Fibroblast of lung (primary cell): ENCODE data around the gene ABR.

Source experiments
- EZH2 ChIP-seq: IDR thresholded peaks from 2 replicates; pipeline ENCODE4 v1.5.1; 2012; ENCODE audit warnings: low read length, control low read depth, mild to moderate bottlenecking; ENCODE audit errors: missing control alignments
- TF ChIP-seq, protein P1 (sequence below), 2 donors: IDR thresholded peaks in 1 of 2; conservative IDR thresholded peaks in 1 of 2; 1 replicate in 1 of 2; 2 replicates in 1 of 2; pipeline ENCODE4 v1.5.1; 2011 to 2012; ENCODE audit warnings: low read length in 2 of 2, control low read depth in 1 of 2, inconsistent platforms in 1 of 2, low read depth in 1 of 2, mild to moderate bottlenecking in 1 of 2

DNA sequence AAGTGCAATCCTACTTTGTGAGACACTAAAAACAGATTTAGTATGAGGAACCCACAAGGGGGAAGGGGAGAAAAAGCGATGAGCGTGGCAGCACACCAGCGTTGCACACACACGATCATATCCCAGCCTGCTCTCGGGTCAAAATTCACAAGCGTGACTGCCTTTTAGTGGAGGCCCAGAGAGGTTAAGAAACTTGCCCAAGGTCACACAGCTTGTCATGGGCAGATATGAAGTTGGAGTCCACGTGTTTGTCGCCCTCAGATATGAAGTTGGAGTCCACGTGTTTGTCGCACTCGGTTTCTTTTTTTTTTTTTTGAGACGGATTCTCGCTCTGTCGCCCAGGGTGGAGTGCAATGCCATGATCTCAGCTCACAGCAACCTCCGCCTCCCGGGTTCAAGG lies 124.5 kb downstream of the ABR start:
- TF ChIP-seq, protein P1, sequence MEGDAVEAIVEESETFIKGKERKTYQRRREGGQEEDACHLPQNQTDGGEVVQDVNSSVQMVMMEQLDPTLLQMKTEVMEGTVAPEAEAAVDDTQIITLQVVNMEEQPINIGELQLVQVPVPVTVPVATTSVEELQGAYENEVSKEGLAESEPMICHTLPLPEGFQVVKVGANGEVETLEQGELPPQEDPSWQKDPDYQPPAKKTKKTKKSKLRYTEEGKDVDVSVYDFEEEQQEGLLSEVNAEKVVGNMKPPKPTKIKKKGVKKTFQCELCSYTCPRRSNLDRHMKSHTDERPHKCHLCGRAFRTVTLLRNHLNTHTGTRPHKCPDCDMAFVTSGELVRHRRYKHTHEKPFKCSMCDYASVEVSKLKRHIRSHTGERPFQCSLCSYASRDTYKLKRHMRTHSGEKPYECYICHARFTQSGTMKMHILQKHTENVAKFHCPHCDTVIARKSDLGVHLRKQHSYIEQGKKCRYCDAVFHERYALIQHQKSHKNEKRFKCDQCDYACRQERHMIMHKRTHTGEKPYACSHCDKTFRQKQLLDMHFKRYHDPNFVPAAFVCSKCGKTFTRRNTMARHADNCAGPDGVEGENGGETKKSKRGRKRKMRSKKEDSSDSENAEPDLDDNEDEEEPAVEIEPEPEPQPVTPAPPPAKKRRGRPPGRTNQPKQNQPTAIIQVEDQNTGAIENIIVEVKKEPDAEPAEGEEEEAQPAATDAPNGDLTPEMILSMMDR (conservative IDR thresholded peaks at IDR 0.05 in 1 of 2, IDR thresholded peaks at IDR 0.05 in 1 of 2; ENCODE audit: low read depth in 1 of 2, low read length in 2 of 2), result no peak
- TF ChIP-seq EZH2, result no peak
